Osteocyte (in vitro differentiated cells): Measurements from ENCODE around the gene PAK3. TPM values are rescaled to one million over a fixed set of nuclear protein-coding genes. Genes with fewer than 3 reads are reported as not detected.

Source experiments
- DNase-seq: peaks from one replicate; pipeline ENCODE4 v3.0.0; 2021; ENCODE audit warnings: mixed read lengths; ENCODE audit not compliant: unreplicated experiment; ENCODE audit errors: extremely low spot score
- H3K27ac Mint-ChIP-seq: one replicate; pipeline ENCODE4 v1.8.0; 2021; ENCODE audit warnings: mild to moderate bottlenecking, mixed read lengths; ENCODE audit not compliant: unreplicated experiment
- H3K27me3 Mint-ChIP-seq: one replicate; pipeline ENCODE4 v1.8.0; 2021; ENCODE audit warnings: mixed read lengths; ENCODE audit not compliant: unreplicated experiment
- H3K36me3 Mint-ChIP-seq: one replicate; pipeline ENCODE4 v1.8.0; 2021; ENCODE audit warnings: mixed read lengths; ENCODE audit not compliant: unreplicated experiment
- H3K4me1 Mint-ChIP-seq: one replicate; pipeline ENCODE4 v1.8.0; 2021; ENCODE audit warnings: mixed read lengths; ENCODE audit not compliant: unreplicated experiment
- H3K4me3 Mint-ChIP-seq: one replicate; pipeline ENCODE4 v1.8.0; 2021; ENCODE audit warnings: mild to moderate bottlenecking, moderate library complexity, mixed read lengths; ENCODE audit not compliant: unreplicated experiment
- H3K9me3 Mint-ChIP-seq: one replicate; pipeline ENCODE4 v1.8.0; 2021; ENCODE audit warnings: mixed read lengths; ENCODE audit not compliant: unreplicated experiment
- CTCF ChIP-seq: fragments of 200-600 bp; sonication (generic); IDR thresholded peaks from 2 replicates; pipeline ENCODE4 v1.5.0; 2021; ENCODE audit warnings: antibody characterized with exemption, mild to moderate bottlenecking, moderate library complexity
- total RNA-seq: library from RNA; stranded (reverse); gene quantifications from 2 replicates; pipeline ENCODE4 v1.2.1, GENCODE V29; 2021

PAK3 gene
- total RNA-seq, 1 donor from 2014 or later: not detected

- Mint-ChIP-seq H3K4me1 (no peaks in the 10 kb centered on the region), H3K36me3 (no peaks in the 10 kb centered on the region), H3K9me3 (no peaks in the 10 kb centered on the region), H3K27me3 (no peaks in the 10 kb centered on the region), H3K4me3 (no peak overlapping the region), H3K27ac (no peak overlapping the region)
- no peak for DNase-seq
- no peak for TF ChIP-seq CTCF
Measured at GRCh38 chrX:111124418-111124817, 28.4 kb downstream of the PAK3 start.

GRCh38 chrX:111127038-111127437 is 31.0 kb downstream of the PAK3 start:
- no peak for TF ChIP-seq CTCF
- Mint-ChIP-seq H3K36me3 (no peaks in the 10 kb centered on the region), H3K27me3 (no peaks in the 10 kb centered on the region), H3K9me3 (no peaks in the 10 kb centered on the region), H3K4me1 (no peaks in the 10 kb centered on the region), H3K27ac (no peak overlapping the region), H3K4me3 (no peak overlapping the region)
- no peak for DNase-seq

- H3K4me1 Mint-ChIP-seq: no peaks in the 10 kb centered on the region
- H3K36me3 Mint-ChIP-seq: no peaks in the 10 kb centered on the region
- no peak overlapping the region for H3K27ac Mint-ChIP-seq
- TF ChIP-seq CTCF: no peak
- no peak for DNase-seq
- H3K9me3 Mint-ChIP-seq: no peaks in the 10 kb centered on the region
- no peak overlapping the region for H3K4me3 Mint-ChIP-seq
- H3K27me3 Mint-ChIP-seq: no peaks in the 10 kb centered on the region
Measured at GRCh38 chrX:111129921-111130320, 33.9 kb downstream of the PAK3 start.

GRCh38 chrX:111131572-111131971 is 35.6 kb downstream of the PAK3 start:
- DNase-seq: no peak

GRCh38 chrX:111133389-111133788 is 37.4 kb downstream of the PAK3 start:
- DNase-seq: no peak
- Mint-ChIP-seq H3K27ac (no peak overlapping the region), H3K9me3 (no peaks in the 10 kb centered on the region), H3K4me1 (no peaks in the 10 kb centered on the region), H3K36me3 (no peaks in the 10 kb centered on the region), H3K27me3 (no peaks in the 10 kb centered on the region), H3K4me3 (no peak overlapping the region)
- no peak for TF ChIP-seq CTCF

More at GRCh38 chrX:111131572-111131971, 35.6 kb downstream of the PAK3 start:
- Mint-ChIP-seq H3K9me3 (no peaks in the 10 kb centered on the region), H3K4me1 (no peaks in the 10 kb centered on the region), H3K27me3 (no peaks in the 10 kb centered on the region), H3K27ac (no peak overlapping the region), H3K4me3 (no peak overlapping the region), H3K36me3 (no peaks in the 10 kb centered on the region)
- TF ChIP-seq CTCF: no peak
